Esophagus muscularis mucosa (tissue), 4 donors: Measurements from ENCODE around the gene SLC25A13.

Experiments
- EP300 ChIP-seq: sonication (generic); formaldehyde crosslinking; IDR thresholded peaks from one replicate; pipeline ENCODE4 v1.6.1; 2017; ENCODE audit warnings: antibody characterized with exemption
- POLR2A ChIP-seq: fragments of 450-650 bp; IDR thresholded peaks from one replicate; pipeline ENCODE4 v1.6.1; 2017; ENCODE audit warnings: antibody characterized with exemption, moderate library complexity, mild to moderate bottlenecking, low read depth
- POLR2AphosphoS5 ChIP-seq, 2 donors: sonication (generic); formaldehyde crosslinking; IDR thresholded peaks; one replicate each; pipeline ENCODE4 v1.6.1; 2017; ENCODE audit warnings: antibody characterized with exemption in 2 of 2
- TF ChIP-seq, protein P1 (sequence below), 3 experiments: fragments of 200-600 bp in 2 of 3; fragments of 450-650 bp in 1 of 3; sonication (generic) in 2 of 3; IDR thresholded peaks; one replicate each; pipeline ENCODE4 v1.5.1; 2017 to 2019; ENCODE audit warnings: antibody characterized with exemption in 3 of 3, mild to moderate bottlenecking in 2 of 3, moderate library complexity in 1 of 3

DNA sequence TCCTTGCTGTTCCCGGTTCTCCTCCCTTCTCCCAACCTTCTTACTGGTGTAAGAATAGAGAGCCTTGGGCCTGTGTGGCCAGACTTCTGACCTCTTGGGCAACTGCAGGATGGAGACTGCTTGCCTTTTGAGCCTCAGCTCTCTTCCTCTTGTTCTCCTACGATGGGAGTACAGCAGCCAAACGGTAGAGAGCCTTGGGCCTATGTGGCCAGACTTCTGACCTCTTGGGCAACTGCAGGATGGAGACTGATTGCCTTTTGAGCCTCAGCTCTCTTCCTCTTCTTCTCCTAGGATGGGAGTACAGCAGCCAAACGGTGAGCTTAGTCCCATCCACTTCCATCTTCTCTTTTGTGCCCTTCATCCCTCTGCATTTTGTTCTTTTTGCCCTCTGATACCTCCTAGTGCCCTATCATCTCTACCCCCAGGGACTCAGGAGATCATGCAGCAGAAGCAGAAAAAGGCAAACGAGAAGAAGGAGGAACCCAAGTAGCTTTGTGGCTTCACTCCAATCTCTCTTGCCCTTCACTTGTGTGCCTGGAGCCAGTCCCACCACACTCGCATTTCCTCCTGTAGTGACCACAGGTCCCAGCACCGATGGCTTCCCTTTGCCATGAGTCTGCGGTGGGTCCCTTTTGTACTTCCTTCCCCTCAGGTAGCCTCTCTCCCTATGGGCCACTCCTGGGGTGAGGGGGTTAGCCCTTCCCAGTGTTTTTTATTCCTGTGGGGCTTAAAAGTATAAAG lies 15.3 kb downstream of the SLC25A13 start:
- TF ChIP-seq, protein P1, sequence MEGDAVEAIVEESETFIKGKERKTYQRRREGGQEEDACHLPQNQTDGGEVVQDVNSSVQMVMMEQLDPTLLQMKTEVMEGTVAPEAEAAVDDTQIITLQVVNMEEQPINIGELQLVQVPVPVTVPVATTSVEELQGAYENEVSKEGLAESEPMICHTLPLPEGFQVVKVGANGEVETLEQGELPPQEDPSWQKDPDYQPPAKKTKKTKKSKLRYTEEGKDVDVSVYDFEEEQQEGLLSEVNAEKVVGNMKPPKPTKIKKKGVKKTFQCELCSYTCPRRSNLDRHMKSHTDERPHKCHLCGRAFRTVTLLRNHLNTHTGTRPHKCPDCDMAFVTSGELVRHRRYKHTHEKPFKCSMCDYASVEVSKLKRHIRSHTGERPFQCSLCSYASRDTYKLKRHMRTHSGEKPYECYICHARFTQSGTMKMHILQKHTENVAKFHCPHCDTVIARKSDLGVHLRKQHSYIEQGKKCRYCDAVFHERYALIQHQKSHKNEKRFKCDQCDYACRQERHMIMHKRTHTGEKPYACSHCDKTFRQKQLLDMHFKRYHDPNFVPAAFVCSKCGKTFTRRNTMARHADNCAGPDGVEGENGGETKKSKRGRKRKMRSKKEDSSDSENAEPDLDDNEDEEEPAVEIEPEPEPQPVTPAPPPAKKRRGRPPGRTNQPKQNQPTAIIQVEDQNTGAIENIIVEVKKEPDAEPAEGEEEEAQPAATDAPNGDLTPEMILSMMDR (IDR thresholded peaks at IDR 0.05): no peak
- no peak for TF ChIP-seq POLR2AphosphoS5 (IDR thresholded peaks at IDR 0.05)
- TF ChIP-seq EP300: no peak
- no peak for TF ChIP-seq POLR2A
